Mammary epithelial cell (primary cell): ENCODE measurements around the gene TPST1.

Experiments used
- CTCF ChIP-seq, 2 donors: IDR thresholded peaks in 1 of 2; conservative IDR thresholded peaks in 1 of 2; 2 replicates each; pipeline ENCODE4 v1.5.1; 2011 to 2012; ENCODE audit warnings: inconsistent platforms in 2 of 2, low read length in 2 of 2, mild to moderate bottlenecking in 2 of 2, control low read depth in 1 of 2, low read depth in 1 of 2; ENCODE audit not compliant: insufficient read depth in 1 of 2; ENCODE audit errors: extremely low read depth in 1 of 2
- EZH2 ChIP-seq: IDR thresholded peaks from 2 replicates; pipeline ENCODE4 v1.6.1; 2012; ENCODE audit warnings: low read length, inconsistent platforms, borderline replicate concordance

- no peak for TF ChIP-seq EZH2
- no peak for TF ChIP-seq CTCF (conservative IDR thresholded peaks at IDR 0.05 in 1 of 2, IDR thresholded peaks at IDR 0.05 in 1 of 2; ENCODE audit: extremely low read depth in 1 of 2, insufficient read depth in 1 of 2, low read depth in 1 of 2, low read length in 2 of 2)
These were observed 6.3 kb downstream of the TPST1 start for GRCh38 chr7:66211429-66211828.
